Uterus (tissue), 2 donors: Measurements from ENCODE around the gene KLHL12.

Source experiments
- CTCF ChIP-seq, 4 experiments: fragments of 200-600 bp in 2 of 4; fragments of 450-650 bp in 2 of 4; sonication (generic) in 2 of 4; IDR thresholded peaks; one replicate each; pipeline ENCODE4 v1.5.1; 2016 to 2019; ENCODE audit warnings: antibody characterized with exemption in 4 of 4, mild to moderate bottlenecking in 2 of 4, moderate library complexity in 1 of 4
- POLR2A ChIP-seq, 2 donors: fragments of 450-650 bp; IDR thresholded peaks; one replicate each; pipeline ENCODE4 v1.6.1; 2016; ENCODE audit warnings: antibody characterized with exemption in 2 of 2, mild to moderate bottlenecking in 1 of 2, moderate library complexity in 1 of 2

DNA sequence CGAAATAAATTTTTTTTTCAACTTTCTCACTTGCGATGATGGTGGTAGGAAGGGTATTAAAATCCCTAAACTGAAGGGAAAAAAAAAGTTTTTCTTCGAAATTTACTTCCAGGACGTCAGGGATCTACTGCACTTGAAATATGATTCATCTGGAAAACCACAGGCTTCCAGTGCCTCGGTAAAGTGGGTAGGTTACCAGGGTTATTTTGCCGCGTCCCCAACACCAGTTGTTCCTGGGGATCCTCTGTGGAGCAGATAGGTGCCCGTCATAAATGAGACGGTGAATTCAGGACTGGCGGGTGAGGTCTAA, 38.9 kb downstream of the KLHL12 start:
- no peak for TF ChIP-seq POLR2A (IDR thresholded peaks at IDR 0.05)
- TF ChIP-seq CTCF (IDR thresholded peaks at IDR 0.05): no peak
